Islet of Langerhans (tissue), 1 donor: Measurements from ENCODE around the gene IGF2R.
"Not testable (repeated sequence)": the region's sequence is repeated elsewhere in the genome, so short reads cannot be mapped to it uniquely, and the experiment has no call there.

Experiments
- FAIRE-seq: peaks from one replicate; lab custom pipeline; 2011; peaks lifted over from hg19 to GRCh38; lab: Jason Lieb, UNC

Gene IGF2R

GRCh38 chr6:159955945-159956361, 12.9 kb upstream of the IGF2R start:
- no peak for FAIRE-seq

GRCh38 chr6:159957071-159957673, 11.7 kb upstream of the IGF2R start:
- no peak for FAIRE-seq

GRCh38 chr6:159959165-159959975, 9.5 kb upstream of the IGF2R start:
- FAIRE-seq, result no peak

- no peak for FAIRE-seq
Measured at GRCh38 chr6:159959976-159960384, 8.9 kb upstream of the IGF2R start.

GRCh38 chr6:159960485-159960884, 8.4 kb upstream of the IGF2R start:
- no peak for FAIRE-seq

- FAIRE-seq, result no peak
Measured at GRCh38 chr6:159961528-159961927, 7.4 kb upstream of the IGF2R start.

- no peak for FAIRE-seq
Measured at GRCh38 chr6:159963111-159963510, 5.8 kb upstream of the IGF2R start.

GRCh38 chr6:159964046-159964445, 4.8 kb upstream of the IGF2R start:
- FAIRE-seq, result no peak

GRCh38 chr6:159966339-159966738, 2.5 kb upstream of the IGF2R start:
- no peak for FAIRE-seq

GRCh38 chr6:159966981-159967380, 1.9 kb upstream of the IGF2R start:
- no peak for FAIRE-seq

GRCh38 chr6:159967621-159968020, 1.3 kb upstream of the IGF2R start:
- FAIRE-seq, result not testable (repeated sequence)

GRCh38 chr6:159969204-159969912, 476 bp downstream of the IGF2R start:
- FAIRE-seq, result no peak

GRCh38 chr6:159969921-159970320, 1.0 kb downstream of the IGF2R start:
- FAIRE-seq, result no peak

GRCh38 chr6:159970659-159971063, 1.8 kb downstream of the IGF2R start:
- FAIRE-seq, result no peak

- no peak for FAIRE-seq
Measured at GRCh38 chr6:159971341-159972178, 2.7 kb downstream of the IGF2R start.

GRCh38 chr6:159972506-159973268, 3.8 kb downstream of the IGF2R start:
- FAIRE-seq, result no peak

- FAIRE-seq, result no peak
Measured at GRCh38 chr6:159973406-159973805, 4.5 kb downstream of the IGF2R start.

GRCh38 chr6:159973951-159974350, 5.1 kb downstream of the IGF2R start:
- FAIRE-seq, result no peak

GRCh38 chr6:159974932-159975331, 6.0 kb downstream of the IGF2R start:
- no peak for FAIRE-seq

- no peak for FAIRE-seq
Measured at GRCh38 chr6:159976686-159977254, 7.9 kb downstream of the IGF2R start.

GRCh38 chr6:159977255-159977903, 8.5 kb downstream of the IGF2R start:
- FAIRE-seq, result no peak
